GM12878 (cell line): Measurements from ENCODE around the gene NEU1. TPM values are rescaled to one million over a fixed set of nuclear protein-coding genes. Genes with fewer than 3 reads are reported as not detected.

ENCODE experiments used
- ATAC-seq: fragments of 200-7000 bp; cut with Tn5 transposase; 3 replicates; pipeline ENCODE4 v1.9.1; 2020; ENCODE audit warnings: mild to moderate bottlenecking, moderate library complexity
- BruUV-seq: library from RNA; stranded (reverse); fragments of 400-500 nt; replicated peaks from 2 replicates; lab custom pipeline; 2021; lab: Mats Ljungman, UMichigan
- CTCF ChIA-PET: fragments of 300-600 bp; sonication (Branson Sonifier 250); formaldehyde crosslinking; extraction: SDS; loops from one replicate; lab custom pipeline; 2021; ENCODE audit warnings: inconsistent platforms; lab: Yijun Ruan, JAX
- POLR2A ChIA-PET: fragments of 350-600 bp; formaldehyde crosslinking; extraction: SDS; loops from one replicate; lab custom pipeline; 2021; ENCODE audit warnings: inconsistent platforms; lab: Charles Lee
- RAD21 ChIA-PET: fragments of 300-600 bp; sonication (Branson Sonifier 250); formaldehyde crosslinking; loops from one replicate; lab custom pipeline; 2023; ENCODE audit warnings: antibody characterized with exemption; ENCODE audit not compliant: unreplicated experiment; lab: Charles Lee
- SMC1A ChIA-PET: fragments of 300-600 bp; sonication (Branson Sonifier 250); formaldehyde crosslinking; loops from one replicate; lab custom pipeline; 2023; ENCODE audit not compliant: unreplicated experiment, uncharacterized antibody; lab: Charles Lee
- DNase-seq: peaks from one replicate; pipeline ENCODE4 v3.0.0-alpha.2; 2011; ENCODE audit warnings: low read depth, low spot score
- FAIRE-seq: peaks from 3 replicates; lab custom pipeline; 2011; peaks lifted over from hg19 to GRCh38; lab: Jason Lieb, UNC
- H2AFZ ChIP-seq: 2 replicates; pipeline ENCODE4 v1.6.0; 2011; ENCODE audit warnings: low read depth, low read length, control low read depth; ENCODE audit not compliant: control insufficient read depth
- H3K27ac ChIP-seq: 2 replicates; pipeline ENCODE4 v1.5.1; 2011; ENCODE audit warnings: control low read depth; ENCODE audit not compliant: control insufficient read depth, insufficient read depth
- H3K27me3 ChIP-seq, 2 experiments: replicated peaks in 1 of 2; 2 replicates each; pipeline versions ENCODE4 v1.6.0 to v1.6.1; 2011; ENCODE audit warnings: low read length in 1 of 2; ENCODE audit not compliant: control insufficient read depth in 2 of 2, insufficient read depth in 2 of 2
- H3K36me3 ChIP-seq, 2 experiments: 2 replicates each; pipeline ENCODE4 v1.5.1; 2011; ENCODE audit warnings: low read length in 1 of 2; ENCODE audit not compliant: control insufficient read depth in 2 of 2, insufficient read depth in 2 of 2
- H3K4me1 ChIP-seq: 2 replicates; pipeline ENCODE4 v1.6.1; 2011; ENCODE audit warnings: mild to moderate bottlenecking, low read length, moderate library complexity, mixed read lengths; ENCODE audit not compliant: control insufficient read depth, insufficient read depth
- H3K4me2 ChIP-seq: 2 replicates; pipeline ENCODE4 v1.6.0; 2011; ENCODE audit warnings: control low read depth; ENCODE audit not compliant: control insufficient read depth, insufficient read depth
- H3K4me3 ChIP-seq: fragments of 200-600 bp; sonication (generic); 2 replicates; pipeline ENCODE4 v1.5.1; 2016
- H3K79me2 ChIP-seq: 2 replicates; pipeline ENCODE4 v1.6.0; 2011; ENCODE audit warnings: low read length; ENCODE audit not compliant: control insufficient read depth, insufficient read depth
- H3K9ac ChIP-seq: 2 replicates; pipeline ENCODE4 v1.8.0; 2011; ENCODE audit warnings: low read length, control low read depth, mixed read lengths; ENCODE audit not compliant: control insufficient read depth, insufficient read depth
- H3K9me3 ChIP-seq: replicated peaks from 3 replicates; pipeline ENCODE4 v1.5.1; 2011; ENCODE audit warnings: mild to moderate bottlenecking, low read length; ENCODE audit not compliant: control insufficient read depth, insufficient read depth
- H4K20me1 ChIP-seq: 2 replicates; pipeline ENCODE4 v1.6.0; 2011; ENCODE audit not compliant: control insufficient read depth, insufficient read depth
- ASH2L ChIP-seq: fragments of 300-600, 200-600 bp; sonication (generic); IDR thresholded peaks from 2 replicates; pipeline ENCODE4 v1.6.1; 2017; ENCODE audit warnings: low read depth, mild to moderate bottlenecking, borderline replicate concordance
- CBX5 ChIP-seq: sonication (generic); IDR thresholded peaks from 2 replicates; pipeline ENCODE4 v1.6.1; 2016; ENCODE audit warnings: low read depth, moderate library complexity, mild to moderate bottlenecking, inconsistent platforms
- CREM ChIP-seq: IDR thresholded peaks from 2 replicates; pipeline ENCODE4 v1.6.1; 2014; ENCODE audit warnings: antibody characterized with exemption, low read depth
- ETV6 ChIP-seq, 2 experiments: fragments of 450-650 bp in 1 of 2; IDR thresholded peaks in 1 of 2; conservative IDR thresholded peaks in 1 of 2; 2 replicates each; pipeline ENCODE4 v1.6.1; 2014; ENCODE audit warnings: antibody characterized with exemption in 1 of 2, borderline replicate concordance in 1 of 2, low read depth in 1 of 2, mild to moderate bottlenecking in 1 of 2, moderate library complexity in 1 of 2
- EZH2 ChIP-seq: IDR thresholded peaks from 2 replicates; pipeline ENCODE4 v1.6.1; 2012; ENCODE audit warnings: low read depth, mild to moderate bottlenecking, control low read depth, inconsistent platforms, low read length, borderline replicate concordance; ENCODE audit not compliant: control insufficient read depth
- FOXK2 ChIP-seq: fragments of 450-650 bp; IDR thresholded peaks from 2 replicates; pipeline ENCODE4 v1.6.1; 2017; ENCODE audit warnings: mild to moderate bottlenecking, moderate library complexity
- HDAC6 ChIP-seq: fragments of 200-600 bp; sonication (generic); IDR thresholded peaks from one replicate; pipeline ENCODE4 v1.8.0; 2017; ENCODE audit warnings: antibody characterized with exemption; ENCODE audit not compliant: unreplicated experiment
- IKZF1 ChIP-seq: fragments of 450-650 bp; conservative IDR thresholded peaks from 2 replicates; pipeline ENCODE4 v1.6.1; 2017; ENCODE audit warnings: antibody characterized with exemption, mild to moderate bottlenecking
- IKZF2 ChIP-seq, 2 experiments: fragments of 450-650 bp; IDR thresholded peaks; 2 replicates each; pipeline ENCODE4 v1.6.1; 2017; ENCODE audit warnings: mild to moderate bottlenecking in 2 of 2, moderate library complexity in 2 of 2
- NBN ChIP-seq: fragments of 450-650 bp; IDR thresholded peaks from 2 replicates; pipeline ENCODE4 v1.6.1; 2016
- NFYB ChIP-seq: IDR thresholded peaks from 2 replicates; pipeline ENCODE4 v1.6.1; 2011; ENCODE audit warnings: low read depth, mild to moderate bottlenecking, low read length, improper control_type of control experiment, moderate library complexity; ENCODE audit not compliant: insufficient read depth
- NKRF ChIP-seq: fragments of 450-650 bp; conservative IDR thresholded peaks from 2 replicates; pipeline ENCODE4 v1.6.1; 2017; ENCODE audit warnings: mild to moderate bottlenecking, moderate library complexity
- PML ChIP-seq: IDR thresholded peaks from 2 replicates; pipeline ENCODE4 v1.6.1; 2012; ENCODE audit warnings: low read length, inconsistent platforms
- SMC3 ChIP-seq: IDR thresholded peaks from 2 replicates; pipeline ENCODE4 v1.6.1; 2011; ENCODE audit warnings: low read length, improper control_type of control experiment, borderline replicate concordance
- SP1 ChIP-seq: IDR thresholded peaks from one replicate; pipeline ENCODE4 v1.6.1; 2011; ENCODE audit warnings: low read depth, low read length
- STAT1 ChIP-seq: fragments of 450-650 bp; conservative IDR thresholded peaks from 2 replicates; pipeline ENCODE4 v1.6.1; 2014; ENCODE audit warnings: antibody characterized with exemption, mild to moderate bottlenecking
- ZNF217 ChIP-seq: fragments of 450-650 bp; IDR thresholded peaks from 2 replicates; pipeline ENCODE4 v1.6.1; 2017; ENCODE audit warnings: antibody characterized with exemption, mild to moderate bottlenecking
- ZNF274 ChIP-seq: IDR thresholded peaks from one replicate; pipeline ENCODE4 v1.8.0; 2011; ENCODE audit not compliant: insufficient read length, insufficient read depth
- WGBS: methylation state at CpG from one replicate; pipeline ENCODE4 v1.1.6; 2016; ENCODE audit warnings: low lambda C conversion rate; ENCODE audit not compliant: insufficient replicate concordance, insufficient coverage; ENCODE audit errors: missing lambda C conversion rate; 5-methylcytosine and 5-hydroxymethylcytosine counted together
- in situ Hi-C: fragments of 300-500 bp; cut with MboI; formaldehyde crosslinking; loops from 9 replicates; pipeline ENCODE4 v1.14.3; 2018; ENCODE audit warnings: mixed read lengths
- intact Hi-C: fragments of 100-400 bp; cut with micrococcal nuclease; formaldehyde crosslinking; loops from one replicate; pipeline ENCODE4 v1.14.2; 2022; ENCODE audit not compliant: unreplicated experiment
- polyA plus RNA-seq, 11 experiments: library from polyadenylated mRNA; depleted of rRNA in 4 of 11; unstranded in 6 of 11; stranded (reverse) in 5 of 11; fragments of >200 nt; fragmentation: Nextera tagmentation in 4 of 11; fragmentation: Illumina TruSeq in 1 of 11; extraction: Ambion mirVana in 4 of 11; extraction: Trizol in 1 of 11; gene quantifications; 1 replicate in 1 of 11; 2 replicates in 10 of 11; pipeline versions ENCODE4 v1.2.1 to v1.2.3, GENCODE V29; 2011 to 2016; ENCODE audit warnings: inconsistent platforms in 2 of 11, missing spikeins in 2 of 11, low read depth in 1 of 11
- total RNA-seq, 4 experiments: library from RNA; depleted of rRNA in 3 of 4; stranded (reverse); fragments of >200 nt in 3 of 4; fragmentation: Illumina TruSeq in 1 of 4; extraction: Trizol in 1 of 4; gene quantifications; 2 replicates each; pipeline versions ENCODE4 v1.2.1 to v1.2.3, GENCODE V29; 2013 to 2021
- TF ChIP-seq, protein P1 (sequence below): fragments of 450-650 bp; IDR thresholded peaks from 2 replicates; pipeline ENCODE4 v1.6.1; 2018; ENCODE audit warnings: borderline replicate concordance, mild to moderate bottlenecking; ENCODE audit not compliant: partially characterized antibody
- TF ChIP-seq, protein P2 (sequence below): fragments of 450-650 bp; IDR thresholded peaks from 2 replicates; pipeline ENCODE4 v1.6.1; 2014; ENCODE audit warnings: mild to moderate bottlenecking

Gene NEU1
- total and polyA plus RNA-seq, 10 of the 15 experiments (the other 5 are each of a cell fraction or from before 2014, with no cell fraction given) = 7.2 to 26.9 (median 21.6) TPM

GRCh38 chr6:31906122-31906521 is 43.5 kb upstream of the NEU1 start:
- Histone ChIP-seq H3K27me3 (no peaks in the 10 kb centered on the region), H3K9ac (no peak overlapping the region), H3K4me3 (no peak overlapping the region), H3K4me1 (peaks cover 24% of the 10 kb centered on the region), H3K79me2 (no peaks in the 10 kb centered on the region; the same call in 1 of the 2 replicates), H4K20me1 (no peaks in the 10 kb centered on the region), H3K4me2 (no peak overlapping the region), H3K27ac (no peak overlapping the region)
- ChIA-PET POLR2A (no interaction called here), SMC1A (no interaction called here), CTCF (no interaction called here)
- no peak for FAIRE-seq
- ATAC-seq = no peak
- BruUV-seq = no TSS peak
- WGBS = 42% methylated on average over 4 of the region's 4 CpGs
- TF ChIP-seq IKZF1 (no peak), CBX5 (no peak), HDAC6 (no peak), NBN (no peak), SMC3 (no peak), CREM (no peak), STAT1 (no peak), EZH2 (no peak), ZNF274 (no peak), ASH2L (no peak), IKZF2 (IDR thresholded peaks at IDR 0.05) (no peak), NFYB (no peak), ETV6 (conservative IDR thresholded peaks at IDR 0.05 in 1 of 2, IDR thresholded peaks at IDR 0.05 in 1 of 2; ENCODE audit: borderline replicate concordance in 1 of 2, low read depth in 1 of 2) (no peak), SP1 (no peak), ZNF217 (no peak), FOXK2 (no peak), NKRF (no peak), PML (no peak)
- TF ChIP-seq, protein P1, sequence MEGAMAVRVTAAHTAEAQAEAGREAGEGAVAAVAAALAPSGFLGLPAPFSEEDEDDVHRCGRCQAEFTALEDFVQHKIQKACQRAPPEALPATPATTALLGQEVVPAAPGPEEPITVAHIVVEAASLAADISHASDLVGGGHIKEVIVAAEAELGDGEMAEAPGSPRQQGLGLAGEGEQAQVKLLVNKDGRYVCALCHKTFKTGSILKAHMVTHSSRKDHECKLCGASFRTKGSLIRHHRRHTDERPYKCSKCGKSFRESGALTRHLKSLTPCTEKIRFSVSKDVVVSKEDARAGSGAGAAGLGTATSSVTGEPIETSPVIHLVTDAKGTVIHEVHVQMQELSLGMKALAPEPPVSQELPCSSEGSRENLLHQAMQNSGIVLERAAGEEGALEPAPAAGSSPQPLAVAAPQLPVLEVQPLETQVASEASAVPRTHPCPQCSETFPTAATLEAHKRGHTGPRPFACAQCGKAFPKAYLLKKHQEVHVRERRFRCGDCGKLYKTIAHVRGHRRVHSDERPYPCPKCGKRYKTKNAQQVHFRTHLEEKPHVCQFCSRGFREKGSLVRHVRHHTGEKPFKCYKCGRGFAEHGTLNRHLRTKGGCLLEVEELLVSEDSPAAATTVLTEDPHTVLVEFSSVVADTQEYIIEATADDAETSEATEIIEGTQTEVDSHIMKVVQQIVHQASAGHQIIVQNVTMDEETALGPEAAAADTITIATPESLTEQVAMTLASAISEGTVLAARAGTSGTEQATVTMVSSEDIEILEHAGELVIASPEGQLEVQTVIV = no peak
- TF ChIP-seq, protein P2, sequence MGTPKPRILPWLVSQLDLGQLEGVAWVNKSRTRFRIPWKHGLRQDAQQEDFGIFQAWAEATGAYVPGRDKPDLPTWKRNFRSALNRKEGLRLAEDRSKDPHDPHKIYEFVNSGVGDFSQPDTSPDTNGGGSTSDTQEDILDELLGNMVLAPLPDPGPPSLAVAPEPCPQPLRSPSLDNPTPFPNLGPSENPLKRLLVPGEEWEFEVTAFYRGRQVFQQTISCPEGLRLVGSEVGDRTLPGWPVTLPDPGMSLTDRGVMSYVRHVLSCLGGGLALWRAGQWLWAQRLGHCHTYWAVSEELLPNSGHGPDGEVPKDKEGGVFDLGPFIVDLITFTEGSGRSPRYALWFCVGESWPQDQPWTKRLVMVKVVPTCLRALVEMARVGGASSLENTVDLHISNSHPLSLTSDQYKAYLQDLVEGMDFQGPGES = no peak
- TF ChIP-seq, all 136 proteins: peak for 0
- Histone ChIP-seq H3K9me3 (no peaks in the 10 kb centered on the region), H2AFZ (no peak overlapping the region), H3K36me3 (no peaks in the 10 kb centered on the region)
- DNase-seq = no peak
- in situ Hi-C loops (no loop called here), intact Hi-C loops (loop anchor here (10.0 kb wide), 1 partner anchor 361 kb away; the partner anchor contains the start of genes ATP6V1G2, DDX39B and NFKBIL1)
- RAD21 ChIA-PET = no interaction called here
